Left lobe of liver (tissue), 2 donors: ENCODE measurements around the gene KASH5. TPM values are rescaled to one million over a fixed set of nuclear protein-coding genes. Genes with fewer than 3 reads are reported as not detected.
A peak's percentile ranks its signal among the peaks of the same experiment; 100 is the strongest.
"Not testable (repeated sequence)": the region's sequence is repeated elsewhere in the genome, so short reads cannot be mapped to it uniquely, and the experiment has no call there.

ENCODE experiments used
- ATAC-seq: fragments of 200-7000 bp; cut with Tn5 transposase; one replicate; pipeline ENCODE4 v1.9.1; 2020; ENCODE audit warnings: mild to moderate bottlenecking, moderate library complexity
- DNase-seq: peaks from one replicate; pipeline ENCODE4 v3.0.0-alpha.2; 2020; ENCODE audit warnings: low spot score
- total RNA-seq: library from RNA; stranded (reverse); gene quantifications from one replicate; pipeline ENCODE4 v1.2.1, GENCODE V29; 2021
- donor health status: DM: no; HTN: no; CAD: no; lungs with moderate emphysema.
- donor health status: DM: no; HTN: yes; CAD: no.

KASH5 gene
- total RNA-seq, 1 donor from 2014 or later = not detected

GRCh38 chr19:49434907-49435583 lies 47.0 kb downstream of the KASH5 start:
- ATAC-seq (no peak), DNase-seq (no peak)

- ATAC-seq = no peak
- no peak for DNase-seq
These were observed 47.6 kb downstream of the KASH5 start for GRCh38 chr19:49435670-49436069.

GRCh38 chr19:49436381-49437017 lies 48.5 kb downstream of the KASH5 start:
- DNase-seq (no peak), ATAC-seq (no peak)

- DNase-seq = no peak
These were observed 49.2 kb downstream of the KASH5 start for GRCh38 chr19:49437231-49437630.

GRCh38 chr19:49438261-49438660 lies 50.2 kb downstream of the KASH5 start:
- DNase-seq (no peak), ATAC-seq (no peak)

More at GRCh38 chr19:49437231-49437630, 49.2 kb downstream of the KASH5 start:
- ATAC-seq = no peak

- ATAC-seq (no peak), DNase-seq (no peak)
These were observed 51.8 kb downstream of the KASH5 start for GRCh38 chr19:49439836-49440235.

GRCh38 chr19:49440439-49441209 lies 52.6 kb downstream of the KASH5 start:
- no peak for ATAC-seq

GRCh38 chr19:49441210-49441959 lies 53.3 kb downstream of the KASH5 start, which contains the start of gene SLC17A7:
Gene SLC17A7, minus strand, starts transcription at chr19:49441527. Its CDS starts 148 bp downstream, at chr19:49441379.
- ATAC-seq = no peak
- DNase-seq = no peak

More at GRCh38 chr19:49440439-49441209, 52.6 kb downstream of the KASH5 start:
- DNase-seq = no peak

- ATAC-seq (no peak), DNase-seq (no peak)
These were observed 53.9 kb downstream of the KASH5 start for GRCh38 chr19:49441960-49442350.

- peak; percentile 60 for DNase-seq
These were observed 54.3 kb downstream of the KASH5 start for GRCh38 chr19:49442354-49442753.

GRCh38 chr19:49442771-49443365 lies 54.8 kb downstream of the KASH5 start:
- DNase-seq (peak; percentile 93), ATAC-seq (peak; percentile 78)

More at GRCh38 chr19:49442354-49442753, 54.3 kb downstream of the KASH5 start:
- ATAC-seq = no peak

- DNase-seq (peak; percentile 92), ATAC-seq (peak; percentile 89)
These were observed 55.5 kb downstream of the KASH5 start for GRCh38 chr19:49443366-49444099.

- not testable (repeated sequence) for ATAC-seq
These were observed 56.2 kb downstream of the KASH5 start for GRCh38 chr19:49444100-49444700.

GRCh38 chr19:49445997-49446396 lies 57.9 kb downstream of the KASH5 start:
- DNase-seq (no peak), ATAC-seq (no peak)

More at GRCh38 chr19:49444100-49444700, 56.2 kb downstream of the KASH5 start:
- DNase-seq = not testable (repeated sequence)

- no peak for ATAC-seq
- DNase-seq = no peak
These were observed 59.7 kb downstream of the KASH5 start for GRCh38 chr19:49447485-49448431.

- DNase-seq = no peak
- no peak for ATAC-seq
These were observed 60.4 kb downstream of the KASH5 start for GRCh38 chr19:49448432-49448786.

- ATAC-seq (no peak), DNase-seq (no peak)
These were observed 62.4 kb downstream of the KASH5 start for GRCh38 chr19:49450405-49450804.
